Stimulated activated CD4-positive, alpha-beta T cell treated with anti-CD3 and anti-CD28 coated beads, Interleukin-4, amount 100 ng/mL, for 48 hours (primary cell): ENCODE results near the gene GCFC2.

Experiments
- DNase-seq, 2 donors: peaks; one replicate each; pipeline ENCODE4 v3.0.0-alpha.2; 2020; ENCODE audit warnings: low read depth in 2 of 2

GCFC2 gene

GRCh38 chr2:75627902-75628504, 82.7 kb downstream of the GCFC2 start:
- peak; percentile 50 to 55 for DNase-seq

DNA sequence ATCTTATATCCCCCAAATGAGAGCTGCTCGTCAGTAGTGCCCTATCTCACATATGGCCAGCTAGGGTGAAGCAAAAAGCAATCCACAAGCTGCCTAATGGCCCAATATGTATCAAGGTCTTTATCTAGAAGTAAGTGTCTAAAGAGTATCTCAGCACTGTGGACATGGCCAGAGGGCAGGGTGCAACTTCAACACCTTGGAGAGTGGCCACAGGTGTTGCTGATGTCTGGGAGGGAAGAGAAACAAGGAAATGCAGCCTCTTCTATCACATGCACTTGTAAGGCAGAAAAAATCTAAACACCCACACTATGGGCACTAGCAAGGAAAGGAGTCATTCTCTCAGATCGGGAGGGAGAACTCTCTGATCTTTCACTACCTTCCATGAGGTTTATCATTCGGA, 87.8 kb downstream of the GCFC2 start:
- no peak for DNase-seq

GRCh38 chr2:75622500-75622899, 88.2 kb downstream of the GCFC2 start:
- no peak for DNase-seq

DNA sequence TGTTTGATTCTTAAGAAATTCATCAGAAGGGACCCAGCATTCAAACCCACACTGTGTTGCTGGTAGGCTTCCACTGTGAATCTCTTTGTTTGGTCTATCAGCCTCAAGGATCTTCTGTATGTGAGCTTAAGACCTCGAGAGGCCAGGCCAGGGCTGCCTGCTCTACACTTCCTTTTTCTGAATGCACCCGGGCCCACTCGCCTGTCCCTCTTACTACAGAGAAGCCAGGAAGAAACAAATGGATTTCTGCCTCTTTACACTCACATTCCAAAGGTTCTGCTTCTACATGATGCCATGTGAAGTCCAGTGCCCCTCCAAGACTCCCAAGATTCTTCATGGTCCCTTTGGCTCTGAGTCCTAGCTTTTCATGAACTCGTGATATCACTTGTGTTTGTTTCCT, 89.5 kb downstream of the GCFC2 start:
- no peak for DNase-seq

DNA sequence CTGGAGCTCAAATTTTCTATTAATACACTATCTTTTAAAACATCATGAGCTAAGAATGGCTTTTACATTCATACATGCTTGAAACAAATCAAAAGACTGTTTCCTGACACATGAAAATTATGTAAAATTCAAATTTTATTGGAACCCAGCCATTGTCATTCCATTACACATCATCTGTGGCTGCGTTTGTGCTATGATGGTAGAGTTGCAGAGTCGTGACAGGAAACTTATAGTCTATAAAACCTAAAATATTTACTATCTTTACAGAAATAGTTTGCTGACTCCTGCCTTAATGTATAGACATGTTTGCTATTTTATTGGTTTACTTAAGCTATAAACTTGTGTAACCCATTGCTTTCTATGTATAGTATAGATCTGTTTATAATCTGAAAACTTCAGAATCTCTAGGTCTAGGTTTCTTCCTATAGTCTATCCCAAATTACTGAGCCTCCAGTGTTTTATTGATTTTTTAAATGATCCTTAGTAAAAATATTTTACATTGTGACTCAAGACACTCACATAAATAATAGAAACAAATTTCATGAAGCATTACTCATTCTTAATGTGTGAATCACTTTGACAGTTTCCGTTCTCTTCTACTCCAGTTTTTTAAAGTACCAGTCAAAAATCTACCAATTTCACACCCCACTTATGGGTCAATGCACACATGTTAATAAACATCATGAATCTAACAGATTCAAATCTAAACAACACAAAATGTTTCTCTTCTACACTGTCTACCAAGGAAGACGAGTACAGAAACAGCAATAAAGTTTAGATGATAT, 90.6 kb downstream of the GCFC2 start:
- no peak for DNase-seq

- DNase-seq, result no peak
Observed at GRCh38 chr2:75616933-75617332, 93.8 kb downstream of the GCFC2 start.

DNA sequence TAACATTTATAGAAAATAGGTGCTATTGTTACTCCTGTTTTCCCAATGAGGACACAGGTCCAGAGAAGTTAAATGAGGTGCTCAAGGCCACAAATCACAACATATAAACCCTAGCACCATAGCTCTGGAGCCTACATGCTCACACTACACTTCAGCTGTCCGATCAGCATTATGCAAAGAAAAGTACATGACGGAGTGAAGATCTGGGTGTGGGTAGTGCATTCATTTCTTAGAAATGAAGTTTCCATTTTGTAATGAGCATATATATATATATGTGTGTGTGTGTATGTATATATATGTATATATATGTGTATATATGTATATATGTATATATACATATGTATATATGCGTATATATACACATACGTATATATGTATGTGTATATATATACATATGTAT, 94.3 kb downstream of the GCFC2 start:
- DNase-seq, result no peak

GRCh38 chr2:75614162-75614651, 96.5 kb downstream of the GCFC2 start:
- DNase-seq, result no peak

GRCh38 chr2:75612862-75613243, 97.9 kb downstream of the GCFC2 start:
- DNase-seq, result no peak
